Measurements from ENCODE around the gene LSM10. TPM values are rescaled to one million over a fixed set of nuclear protein-coding genes. Genes with fewer than 3 reads are reported as not detected.

The LSM10 gene
- total and polyA plus RNA-seq, 2 of the 4 experiments (the other 2 are of a cell fraction): 11.7 to 78.9 TPM

GRCh38 chr1:36369061-36369861 lies 28.4 kb downstream of the LSM10 start:
- H2AFZ ChIP-seq (replicated peaks; ENCODE audit: low read length, poor library complexity): no peak overlapping the region
- H3K27me3 ChIP-seq (ENCODE audit: control insufficient read depth, insufficient read depth, low read length): no peaks in the 10 kb centered on the region
- ChIA-PET CTCF (interaction anchor here (0.6 to 2.3 kb wide), 8 partner anchors 8 to 50 kb away, joined by 3 to 15 read pairs (median 4); partner anchors contain the start of gene LSM10), POLR2A (ENCODE audit: unreplicated experiment) (interaction anchor here (0.6 to 1.0 kb wide), 3 partner anchors 17 to 46 kb away, joined by 3 to 4 read pairs (median 3); partner anchors contain the start of gene EVA1B)
- TF ChIP-seq CTCF (conservative IDR thresholded peaks at IDR 0.05; ENCODE audit: low read depth, low read length) (peak; percentile 90), RFX5 (IDR thresholded peaks at IDR 0.05; ENCODE audit: low read depth, low read length) (no peak), RCOR1 (IDR thresholded peaks at IDR 0.05; ENCODE audit: insufficient replicate concordance, low read length) (no peak), CEBPB (IDR thresholded peaks at IDR 0.05; ENCODE audit: low read depth, low read length) (no peak), CHD1 (IDR thresholded peaks at IDR 0.05; ENCODE audit: low read depth, low read length) (no peak), SMC3 (IDR thresholded peaks at IDR 0.05; ENCODE audit: low read depth, low read length) (peak; percentile 87), RAD21 (IDR thresholded peaks at IDR 0.05; ENCODE audit: low read length) (peak; percentile 74), MAZ (IDR thresholded peaks at IDR 0.05; ENCODE audit: borderline replicate concordance, low read depth, low read length) (peak; percentile 70; the same call in 1 of the 2 replicates), NFE2L2 (IDR thresholded peaks at IDR 0.05; ENCODE audit: low read depth, low read length) (no peak)
- H2BK5ac ChIP-seq (ENCODE audit: low read depth, low read length, poor library complexity, severe bottlenecking): no peak overlapping the region
- H3K27ac ChIP-seq (ENCODE audit: insufficient read depth, low read length): 0 out of 2 replicates have a peak overlapping the region, but pooled peaks have one; percentile 4
- H3K9me3 ChIP-seq (ENCODE audit: control insufficient read depth, insufficient read depth, low read length): no peaks in the 10 kb centered on the region
- peaks cover 29% of the 10 kb centered on the region for H3K4me1 ChIP-seq (ENCODE audit: control insufficient read depth, insufficient read depth, low read length)
- WGBS, 2 experiments (ENCODE audit: extremely low coverage in 2 of 2, insufficient read length in 1 of 2): 100% methylated on average over 1 of the region's 7 CpGs; no CpG with 5 or more reads in 1 of the 2 experiments
- H3K79me1 ChIP-seq (ENCODE audit: low read depth in 1 of 2, low read length in 2 of 2): peaks cover 6 to 77% of the 10 kb centered on the region in 2 experiments; a peak in 3 of 4 replicates
- H2BK120ac ChIP-seq (ENCODE audit: low read depth, low read length): peak overlapping the region; percentile 53
- peak overlapping the region; percentile 65 for H2AK9ac ChIP-seq (replicated peaks; ENCODE audit: low read depth, low read length, poor library complexity)
- peak overlapping the region; percentile 82; the same call in 1 of the 2 replicates for H3K4ac ChIP-seq (ENCODE audit: low read depth, low read length)
- H4K5ac ChIP-seq (ENCODE audit: low read depth, low read length): no peak overlapping the region
- 0 out of 2 replicates have a peak overlapping the region, but pooled peaks have one; percentile 10 for H3K14ac ChIP-seq (replicated peaks; ENCODE audit: low read depth, low read length)
- H3K4me2 ChIP-seq (ENCODE audit: low read depth, low read length): no peak overlapping the region
- H2BK15ac ChIP-seq (ENCODE audit: low read depth, low read length): 0 out of 3 replicates have a peak overlapping the region, but pooled peaks have one; percentile 7
- peaks cover 17% of the 10 kb centered on the region for H4K20me1 ChIP-seq (ENCODE audit: insufficient read depth, low read length)
- H4K91ac ChIP-seq (ENCODE audit: insufficient read depth, low read depth, low read length): no peak overlapping the region
- in situ Hi-C loops (cut with MboI; ENCODE audit: low sequenced_read_pairs): no loop called here
- no peak overlapping the region for H3K4me3 ChIP-seq (ENCODE audit: insufficient read depth, low read depth, low read length)
- dilution Hi-C loops (cut with HindIII; ENCODE audit: low sequenced_read_pairs, unreplicated experiment): no loop called here
- BruUV-seq (replicated peaks): no TSS peak
- H2BK20ac ChIP-seq (ENCODE audit: low read depth, low read length): no peak overlapping the region
- H3K18ac ChIP-seq (ENCODE audit: low read depth, low read length): no peak overlapping the region
- peak overlapping the region; percentile 77 for H2AK5ac ChIP-seq (ENCODE audit: low read depth, low read length)
- H4K8ac ChIP-seq (ENCODE audit: low read depth in 2 of 2, low read length in 2 of 2): no peak overlapping the region
- intact Hi-C loops (cut with micrococcal nuclease): loop anchor here (1.0 to 5.0 kb wide), 4 partner anchors 16 to 270 kb away; partner anchors contain the start of gene EVA1B
- H3K36me3 ChIP-seq (ENCODE audit: control insufficient read depth, insufficient read depth, low read length): peaks cover 11% of the 10 kb centered on the region
- DNase-seq: peak; percentile 60
- H3K9me1 ChIP-seq (ENCODE audit: insufficient read depth, low read length): peaks cover 20% of the 10 kb centered on the region
- ATAC-seq (ENCODE audit: low read depth): peak; percentile 56
- H3K23ac ChIP-seq (ENCODE audit: low read depth, low read length): peak overlapping the region; percentile 37; the same call in 1 of the 2 replicates
- H3K9ac ChIP-seq (ENCODE audit: low read depth, low read length): no peak overlapping the region
- no peak overlapping the region for H3K56ac ChIP-seq (ENCODE audit: extremely low read depth, insufficient read depth, low read length)
